ENCODE measurements around the gene PJA2. TPM values are rescaled to one million over a fixed set of nuclear protein-coding genes. Genes with fewer than 3 reads are reported as not detected.

Gene PJA2
- total and polyA plus RNA-seq, 2 of the 8 experiments (the other 6 are each of a cell fraction or from before 2014, with no cell fraction given) = 15.3 to 47.7 TPM

DNA sequence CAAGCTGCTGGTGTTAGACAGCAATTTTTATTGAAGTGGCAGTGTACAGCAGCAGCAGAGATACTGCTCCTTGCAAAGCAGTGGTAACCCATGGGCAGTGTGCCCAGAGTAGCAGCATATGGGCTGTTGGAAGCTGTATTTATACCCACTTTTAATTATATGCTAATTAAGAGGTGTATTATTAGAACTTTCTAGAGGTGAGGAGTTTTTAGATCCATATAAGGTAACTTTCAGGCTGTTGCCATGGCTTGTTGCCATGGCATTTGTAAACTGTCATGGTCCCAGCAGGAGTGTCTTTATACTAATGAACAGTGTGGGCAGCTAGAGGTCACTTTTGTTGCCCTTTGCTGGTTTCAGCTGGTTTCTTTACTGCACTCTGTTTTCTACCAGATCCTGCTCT, 3.7 kb upstream of the PJA2 start:
- peaks cover 3 to 7% (median 6%) of the 10 kb centered on the region in 4 experiments; a peak in 6 of 7 replicates for H3K4me1 ChIP-seq (replicated peaks in 1 of 4; ENCODE audit: control insufficient read depth in 3 of 4, insufficient read depth in 4 of 4, low read length in 3 of 4)
- no peak overlapping the region for H2BK20ac ChIP-seq (ENCODE audit: low read length)
- H3K79me1 ChIP-seq (ENCODE audit: low read depth, low read length) = no peaks in the 10 kb centered on the region
- H3K56ac ChIP-seq (replicated peaks; ENCODE audit: insufficient read length, low read depth, low read length) = no peak overlapping the region
- CTCF ChIA-PET (ENCODE audit: partially characterized antibody) = interaction anchor here (0.9 to 1.2 kb wide), 2 partner anchors 9 to 12 kb away, joined by 3 read pairs; no protein-coding TSS in a partner anchor
- no peak overlapping the region; the same call in 1 of the 2 replicates for H2AFZ ChIP-seq (ENCODE audit: low read length)
- no peak overlapping the region for H4K91ac ChIP-seq (replicated peaks; ENCODE audit: insufficient read length, low read length)
- H4K5ac ChIP-seq (ENCODE audit: insufficient read length, low read depth, low read length) = no peak overlapping the region
- peak; percentile 27; the same call in 1 of the 2 replicates for TF ChIP-seq POLR2AphosphoS5 (IDR thresholded peaks at IDR 0.05; ENCODE audit: low read depth, low read length)
- TF ChIP-seq FOSL1 (IDR thresholded peaks at IDR 0.05; ENCODE audit: insufficient read depth, low read depth, low read length) = no peak
- no peak for TF ChIP-seq EGR1 (IDR thresholded peaks at IDR 0.05; ENCODE audit: borderline replicate concordance, low read depth, low read length)
- peak in 1 of 2 experiments; percentile 19; a peak in 1 of 3 replicates for TF ChIP-seq EP300 (IDR thresholded peaks at IDR 0.05; ENCODE audit: borderline replicate concordance in 1 of 2, low read depth in 2 of 2, low read length in 2 of 2)
- TF ChIP-seq TAF1 (IDR thresholded peaks at IDR 0.05; ENCODE audit: low read depth, low read length) = peak; percentile 53; the same call in 1 of the 2 replicates
- no peak for TF ChIP-seq SIX5 (IDR thresholded peaks at IDR 0.05; ENCODE audit: low read depth, low read length)
- TF ChIP-seq SRF (IDR thresholded peaks at IDR 0.05; ENCODE audit: low read depth, low read length) = peak; percentile 90
- no peak for TF ChIP-seq USF2 (IDR thresholded peaks at IDR 0.05; ENCODE audit: low read length)
- peak; percentile 65; the same call in 1 of the 2 replicates for TF ChIP-seq TBP (IDR thresholded peaks at IDR 0.05; ENCODE audit: low read depth, low read length)
- TF ChIP-seq POLR2A (IDR thresholded peaks at IDR 0.05; ENCODE audit: control extremely low read depth in 1 of 2, low read depth in 2 of 2, low read length in 2 of 2) = peak in 1 of 2 experiments; percentile 29; a peak in 1 of 3 replicates
- no peak overlapping the region for H3K23ac ChIP-seq (ENCODE audit: insufficient read length)
- H2BK15ac ChIP-seq (ENCODE audit: low read length) = no peak overlapping the region
- H3K9ac ChIP-seq (replicated peaks in 1 of 4; ENCODE audit: extremely low read depth in 1 of 4, low read depth in 3 of 4, low read length in 3 of 4) = peak overlapping the region in 1 of 4 experiments; percentile 15; a peak in 2 of 7 replicates
- peaks cover 0 to 2% of the 10 kb centered on the region in 2 experiments for H4K20me1 ChIP-seq (replicated peaks in 1 of 2; ENCODE audit: control insufficient read depth in 1 of 2, insufficient read depth in 2 of 2, low read length in 2 of 2)
- no peak for DNase-seq (ENCODE audit: low read depth in 1 of 2, low spot score in 2 of 2)
- H2AK5ac ChIP-seq (ENCODE audit: low read depth, low read length) = no peak overlapping the region
- no peak overlapping the region for H3K4ac ChIP-seq (replicated peaks; ENCODE audit: insufficient read length, low read depth, low read length)
- peaks cover 4% of the 10 kb centered on the region; the same call in 1 of the 2 replicates for H3K23me2 ChIP-seq (ENCODE audit: low read depth, low read length)
- H3K27me3 ChIP-seq (replicated peaks in 1 of 4; ENCODE audit: control insufficient read depth in 3 of 4, extremely low read depth in 1 of 4, insufficient read depth in 3 of 4, low read length in 3 of 4) = no peaks in the 10 kb centered on the region
- H3K27ac ChIP-seq (ENCODE audit: low read depth, low read length) = peak overlapping the region; percentile 43; the same call in 1 of the 2 replicates
- peak overlapping the region in 1 of 4 experiments; percentile 18; a peak in 2 of 8 replicates for H3K4me3 ChIP-seq (ENCODE audit: extremely low read depth in 1 of 4, insufficient read depth in 2 of 4, low read depth in 3 of 4, low read length in 4 of 4)
- peak overlapping the region; percentile 0; the same call in 1 of the 2 replicates for H2BK12ac ChIP-seq (ENCODE audit: low read depth, low read length)
- POLR2A ChIA-PET (ENCODE audit: partially characterized antibody) = interaction anchor here (0.9 to 1.4 kb wide), 3 partner anchors 9 to 665 kb away, joined by 3 to 4 read pairs (median 3); partner anchors contain the start of gene MAN2A1
- no peak overlapping the region for H2BK5ac ChIP-seq (ENCODE audit: low read depth, low read length)
- no peak overlapping the region for H2BK120ac ChIP-seq (replicated peaks; ENCODE audit: low read depth, low read length)
- no peak overlapping the region; the same call in 1 of the 2 replicates for H4K8ac ChIP-seq (ENCODE audit: extremely low read depth, insufficient read depth, low read length)
- no peak for FAIRE-seq
- peaks cover 0 to 6% of the 10 kb centered on the region in 2 experiments; a peak in 2 of 4 replicates for H3K79me2 ChIP-seq (ENCODE audit: control insufficient read depth in 1 of 2, insufficient read depth in 2 of 2, low read length in 2 of 2)
- H3K14ac ChIP-seq (ENCODE audit: insufficient read length) = no peak overlapping the region
- H3K9me3 ChIP-seq (ENCODE audit: insufficient read depth in 2 of 2, low read depth in 1 of 2, low read length in 1 of 2) = peaks cover 2 to 4% of the 10 kb centered on the region in 2 experiments; a peak in 1 of 4 replicates
- no peak overlapping the region for H3K4me2 ChIP-seq (ENCODE audit: insufficient read depth in 1 of 2, low read depth in 2 of 2, low read length in 2 of 2)
- H3K36me3 ChIP-seq (ENCODE audit: control insufficient read depth in 2 of 4, insufficient read depth in 4 of 4, low read length in 3 of 4) = no peaks in the 10 kb centered on the region
- no peak overlapping the region for H3K18ac ChIP-seq (ENCODE audit: extremely low read depth, low read length)

Data from H1 (cell line).